H9 (cell line): ENCODE measurements around the gene CHML. TPM values are rescaled to one million over a fixed set of nuclear protein-coding genes. Genes with fewer than 3 reads are reported as not detected.
"Not testable (repeated sequence)": the region's sequence is repeated elsewhere in the genome, so short reads cannot be mapped to it uniquely, and the experiment has no call there.

ENCODE experiments used
- DNase-seq: peaks from one replicate; pipeline ENCODE4 v3.0.0-alpha.2; 2017
- H2AFZ ChIP-seq: one replicate; pipeline ENCODE4 v1.6.1; 2013; ENCODE audit warnings: mild to moderate bottlenecking, low read length, control low read depth, moderate library complexity
- H2AK5ac ChIP-seq: 2 replicates; pipeline ENCODE4 v1.6.1; 2013; ENCODE audit warnings: low read length, control low read depth, mixed read lengths; ENCODE audit not compliant: insufficient read length
- H2BK120ac ChIP-seq: one replicate; pipeline ENCODE4 v1.6.1; 2013; ENCODE audit warnings: low read depth, mild to moderate bottlenecking, low read length, control low read depth, inconsistent platforms; ENCODE audit not compliant: poor library complexity, severe bottlenecking
- H2BK12ac ChIP-seq: 2 replicates; pipeline ENCODE4 v1.6.1; 2013; ENCODE audit warnings: low read length, control low read depth, mixed read lengths, low read depth; ENCODE audit not compliant: insufficient read length
- H2BK15ac ChIP-seq: 2 replicates; pipeline ENCODE4 v1.6.1; 2013; ENCODE audit warnings: low read depth, low read length, control low read depth
- H2BK20ac ChIP-seq: one replicate; pipeline ENCODE4 v1.6.1; 2013; ENCODE audit warnings: low read depth, mild to moderate bottlenecking, low read length, control low read depth, inconsistent platforms; ENCODE audit not compliant: poor library complexity, severe bottlenecking
- H2BK5ac ChIP-seq: 2 replicates; pipeline ENCODE4 v1.6.1; 2013; ENCODE audit warnings: low read length, control low read depth, mixed read lengths; ENCODE audit not compliant: insufficient read length
- H3K14ac ChIP-seq: 2 replicates; pipeline ENCODE4 v1.6.1; 2013; ENCODE audit warnings: low read length, control low read depth; ENCODE audit not compliant: insufficient read depth
- H3K18ac ChIP-seq: 2 replicates; pipeline ENCODE4 v1.6.1; 2013; ENCODE audit warnings: low read depth, mild to moderate bottlenecking, mixed read lengths, low read length, control low read depth; ENCODE audit not compliant: insufficient read length
- H3K23ac ChIP-seq: 2 replicates; pipeline ENCODE4 v1.6.1; 2013; ENCODE audit warnings: low read length, control low read depth, mixed read lengths, low read depth; ENCODE audit not compliant: insufficient read length
- H3K23me2 ChIP-seq: 2 replicates; pipeline ENCODE4 v1.6.1; 2013; ENCODE audit warnings: low read depth, mild to moderate bottlenecking, mixed read lengths, low read length, control low read depth; ENCODE audit not compliant: insufficient read length, poor library complexity, severe bottlenecking
- H3K27ac ChIP-seq: 2 replicates; pipeline ENCODE4 v1.5.1; 2013; ENCODE audit warnings: low read length, control low read depth, mixed read lengths, low read depth; ENCODE audit not compliant: insufficient read length
- H3K27me3 ChIP-seq: 2 replicates; pipeline ENCODE4 v1.6.1; 2013; ENCODE audit warnings: low read length, control low read depth, inconsistent platforms; ENCODE audit not compliant: insufficient read depth
- H3K4ac ChIP-seq: 2 replicates; pipeline ENCODE4 v1.6.1; 2013; ENCODE audit warnings: low read depth, mild to moderate bottlenecking, control low read depth, inconsistent platforms, low read length, moderate library complexity
- H3K4me1 ChIP-seq: 2 replicates; pipeline ENCODE4 v1.6.1; 2013; ENCODE audit warnings: low read length, control low read depth, inconsistent platforms; ENCODE audit not compliant: insufficient read depth
- H3K4me2 ChIP-seq: 2 replicates; pipeline ENCODE4 v1.6.1; 2013; ENCODE audit warnings: low read length, control low read depth, mixed read lengths; ENCODE audit not compliant: insufficient read length, insufficient read depth
- H3K56ac ChIP-seq: 2 replicates; pipeline ENCODE4 v1.6.1; 2013; ENCODE audit warnings: low read depth, mild to moderate bottlenecking, mixed read lengths, low read length, control low read depth; ENCODE audit not compliant: insufficient read length
- H3K79me1 ChIP-seq: 2 replicates; pipeline ENCODE4 v1.6.1; 2013; ENCODE audit warnings: low read depth, mild to moderate bottlenecking, moderate library complexity, low read length, control low read depth, inconsistent platforms; ENCODE audit not compliant: insufficient read depth, poor library complexity, severe bottlenecking
- H3K79me2 ChIP-seq: 2 replicates; pipeline ENCODE4 v1.6.1; 2013; ENCODE audit warnings: low read length, control low read depth, inconsistent platforms; ENCODE audit not compliant: insufficient read depth
- H3K9ac ChIP-seq: 2 replicates; pipeline ENCODE4 v1.6.1; 2013; ENCODE audit warnings: low read length, control low read depth, mixed read lengths; ENCODE audit not compliant: insufficient read length; ENCODE audit errors: extremely low read depth
- H3K9me3 ChIP-seq: one replicate; pipeline ENCODE4 v1.6.1; 2013; ENCODE audit warnings: low read depth, low read length, inconsistent platforms; ENCODE audit not compliant: control insufficient read depth
- H3T11ph ChIP-seq: one replicate; pipeline ENCODE4 v1.6.1; 2013; ENCODE audit warnings: mild to moderate bottlenecking, low read length, control low read depth, inconsistent platforms
- H4K20me1 ChIP-seq: one replicate; pipeline ENCODE4 v1.6.1; 2013; ENCODE audit not compliant: control insufficient read depth, insufficient read length, insufficient read depth
- H4K5ac ChIP-seq: 2 replicates; pipeline ENCODE4 v1.6.1; 2013; ENCODE audit warnings: low read depth, mild to moderate bottlenecking, mixed read lengths, low read length, control low read depth; ENCODE audit not compliant: insufficient read length
- H4K8ac ChIP-seq: replicated peaks from 2 replicates; pipeline ENCODE4 v1.6.1; 2013; ENCODE audit warnings: low read length, control low read depth, mixed read lengths, low read depth; ENCODE audit not compliant: insufficient read length
- H4K91ac ChIP-seq: 2 replicates; pipeline ENCODE4 v1.6.1; 2013; ENCODE audit warnings: low read depth, mild to moderate bottlenecking, moderate library complexity, mixed read lengths, low read length, control low read depth; ENCODE audit not compliant: insufficient read length
- H3K27ac Mint-ChIP-seq, 3 experiments: 2 replicates in 2 of 3; 3 replicates in 1 of 3; pipeline ENCODE4 v1.8.0; 2020 to 2021; ENCODE audit warnings: mixed read lengths in 3 of 3, mild to moderate bottlenecking in 1 of 3, moderate library complexity in 1 of 3
- H3K27me3 Mint-ChIP-seq: 2 replicates; pipeline ENCODE4 v1.8.0; 2021; ENCODE audit warnings: low read depth, mild to moderate bottlenecking, moderate library complexity, mixed read lengths
- H3K36me3 Mint-ChIP-seq, 3 experiments: 2 replicates in 2 of 3; 3 replicates in 1 of 3; pipeline ENCODE4 v1.8.0; 2020 to 2021; ENCODE audit warnings: low read depth in 3 of 3, mixed read lengths in 3 of 3; ENCODE audit not compliant: insufficient read depth in 1 of 3
- H3K4me1 Mint-ChIP-seq, 2 experiments: 2 replicates each; pipeline ENCODE4 v1.8.0; 2020; ENCODE audit warnings: mixed read lengths in 2 of 2
- H3K4me3 Mint-ChIP-seq, 2 experiments: 2 replicates in 1 of 2; 3 replicates in 1 of 2; pipeline ENCODE4 v1.8.0; 2020 to 2021; ENCODE audit warnings: mild to moderate bottlenecking in 2 of 2, mixed read lengths in 2 of 2, moderate library complexity in 1 of 2
- H3K9me3 Mint-ChIP-seq, 2 experiments: 2 replicates in 1 of 2; 3 replicates in 1 of 2; pipeline ENCODE4 v1.8.0; 2020; ENCODE audit warnings: mild to moderate bottlenecking in 2 of 2, mixed read lengths in 2 of 2, moderate library complexity in 1 of 2
- CTCF ChIP-seq: fragments of 200-600 bp; sonication (generic); conservative IDR thresholded peaks from 3 replicates; pipeline ENCODE4 v1.8.0; 2021; ENCODE audit warnings: antibody characterized with exemption, mild to moderate bottlenecking
- WGBS: extraction: QIAGEN DNeasy Blood & Tissue Kit; methylation state at CpG from one replicate; pipeline ENCODE4 v1.1.7; 2013; ENCODE audit warnings: missing lambda C conversion rate, low lambda C conversion rate, mixed read lengths; ENCODE audit not compliant: insufficient read length; ENCODE audit errors: extremely low coverage; 5-methylcytosine and 5-hydroxymethylcytosine counted together
- total RNA-seq: library from RNA; stranded (reverse); gene quantifications from 2 replicates; pipeline ENCODE4 v1.2.1, GENCODE V29; 2021

The CHML gene
- total RNA-seq, 1 experiment from 2014 or later: 45.7 TPM

DNA sequence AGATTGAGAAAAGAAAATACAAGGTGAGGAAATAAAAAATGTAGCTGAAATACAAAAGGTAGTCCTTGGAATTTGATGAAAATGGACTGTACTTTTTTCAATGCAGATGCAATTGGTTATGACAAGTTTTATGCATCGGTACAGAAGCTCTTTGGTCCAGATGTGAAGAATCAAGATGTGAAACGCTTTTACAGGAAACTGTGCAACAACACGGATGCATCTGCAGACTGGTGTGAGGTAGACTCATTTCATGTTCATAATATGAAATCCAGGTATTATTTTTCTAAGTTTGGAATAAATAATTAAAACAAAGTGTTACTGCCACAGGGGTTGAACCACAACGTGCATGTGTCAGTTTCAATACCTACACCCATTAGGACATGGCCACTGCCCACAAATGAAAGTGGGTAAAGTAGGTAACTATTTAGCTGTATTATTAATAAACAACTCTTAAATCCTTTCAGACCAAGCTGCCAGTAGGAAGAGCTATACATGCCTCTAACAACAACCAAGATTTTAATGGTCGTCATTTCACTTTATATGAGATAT, 20.3 kb upstream of the CHML start:
- Histone ChIP-seq H2BK20ac (no peak overlapping the region), H3T11ph (no peak overlapping the region), H4K5ac (no peak overlapping the region), H3K9ac (no peak overlapping the region), H2AK5ac (no peak overlapping the region), H3K18ac (no peak overlapping the region), H3K27ac (no peak overlapping the region), H3K14ac (no peak overlapping the region), H3K23ac (no peak overlapping the region), H3K79me1 (no peaks in the 10 kb centered on the region), H2BK15ac (no peak overlapping the region), H4K20me1 (no peaks in the 10 kb centered on the region), H3K27me3 (no peaks in the 10 kb centered on the region), H4K8ac (no peak overlapping the region), H3K79me2 (no peaks in the 10 kb centered on the region), H2BK5ac (no peak overlapping the region), H3K4me2 (no peak overlapping the region), H3K23me2 (no peaks in the 10 kb centered on the region), H2BK120ac (no peak overlapping the region), H3K4ac (no peak overlapping the region), H3K9me3 (no peaks in the 10 kb centered on the region), H2AFZ (no peak overlapping the region), H3K4me1 (no peaks in the 10 kb centered on the region), H4K91ac (no peak overlapping the region), H2BK12ac (no peak overlapping the region), H3K56ac (no peak overlapping the region)
- no peak for DNase-seq
- Mint-ChIP-seq H3K36me3 (no peaks in the 10 kb centered on the region), H3K9me3 (no peaks in the 10 kb centered on the region), H3K27ac (no peak overlapping the region), H3K27me3 (no peaks in the 10 kb centered on the region), H3K4me3 (no peak overlapping the region), H3K4me1 (peaks cover 2 to 3% of the 10 kb centered on the region in 2 experiments; a peak in 3 of 4 replicates)
- no peak for TF ChIP-seq CTCF
- WGBS: no CpG with 5 or more reads among the region's 5 CpGs

GRCh38 chr1:241659016-241659415, 18.8 kb upstream of the CHML start:
- H4K91ac ChIP-seq, H3K27ac Mint-ChIP-seq, H3K36me3 Mint-ChIP-seq: not testable (repeated sequence)

More at GRCh38 chr1:241659016-241659415, 18.8 kb upstream of the CHML start:
- H3K4me3 Mint-ChIP-seq, H3K9me3 ChIP-seq, H3K56ac ChIP-seq, H3K4me2 ChIP-seq, H3T11ph ChIP-seq, H3K27me3 ChIP-seq, H2AK5ac ChIP-seq, H3K4me1 ChIP-seq, H3K9me3 Mint-ChIP-seq, H3K79me2 ChIP-seq, H3K23me2 ChIP-seq, H4K8ac ChIP-seq, H4K20me1 ChIP-seq, H3K27me3 Mint-ChIP-seq, H3K4me1 Mint-ChIP-seq, H2BK15ac ChIP-seq, H3K18ac ChIP-seq, H2BK12ac ChIP-seq, H2BK5ac ChIP-seq, H2BK120ac ChIP-seq, H3K4ac ChIP-seq, DNase-seq, H4K5ac ChIP-seq, H3K79me1 ChIP-seq, H3K14ac ChIP-seq, H3K27ac ChIP-seq, H2BK20ac ChIP-seq, H3K23ac ChIP-seq, H3K9ac ChIP-seq, H2AFZ ChIP-seq: not testable (repeated sequence)
- no CpG with 5 or more reads among the region's 2 CpGs for WGBS
